H1 (cell line): ENCODE results near the gene UBE2A. TPM values are rescaled to one million over a fixed set of nuclear protein-coding genes. Genes with fewer than 3 reads are reported as not detected.

Source experiments
- ASH2L ChIP-seq: fragments of 200-600, 300-600 bp; sonication (generic); IDR thresholded peaks from one replicate; pipeline ENCODE4 v1.7.1; 2017; ENCODE audit warnings: low read length
- BCL11A ChIP-seq, 2 experiments: IDR thresholded peaks; one replicate each; pipeline ENCODE4 v1.6.1; 2011; ENCODE audit warnings: low read depth in 2 of 2, low read length in 2 of 2, mild to moderate bottlenecking in 2 of 2
- CBX5 ChIP-seq: fragments of 300-800, 300-1000 bp; sonication (generic); IDR thresholded peaks from 2 replicates; pipeline ENCODE4 v1.7.1; 2016; ENCODE audit warnings: antibody characterized with exemption, low read length, low read depth
- CBX8 ChIP-seq: fragments of 300-800, 300-1000 bp; sonication (generic); IDR thresholded peaks from 2 replicates; pipeline ENCODE4 v1.7.1; 2016; ENCODE audit warnings: low read depth, low read length, borderline replicate concordance
- CHD1 ChIP-seq: IDR thresholded peaks from 2 replicates; pipeline ENCODE4 v1.6.1; 2012; ENCODE audit warnings: low read depth, low read length, improper control_type of control experiment
- CREB1 ChIP-seq: IDR thresholded peaks from 2 replicates; pipeline ENCODE4 v1.6.1; 2012; ENCODE audit warnings: inconsistent platforms
- JUN ChIP-seq: IDR thresholded peaks from 2 replicates; pipeline ENCODE4 v1.6.1; 2011; ENCODE audit warnings: low read depth, mild to moderate bottlenecking, improper control_type of control experiment, low read length
- JUND ChIP-seq: IDR thresholded peaks from 2 replicates; pipeline ENCODE4 v1.6.1; 2011; ENCODE audit warnings: mild to moderate bottlenecking, improper control_type of control experiment, low read length
- KDM4A ChIP-seq: IDR thresholded peaks from one replicate; pipeline ENCODE4 v1.7.1; 2012; ENCODE audit warnings: low read depth, mild to moderate bottlenecking, moderate library complexity, low read length, inconsistent platforms; ENCODE audit not compliant: severe bottlenecking
- MAFK ChIP-seq: IDR thresholded peaks from 2 replicates; pipeline ENCODE4 v1.6.1; 2012; ENCODE audit warnings: low read depth, mild to moderate bottlenecking, improper control_type of control experiment, low read length
- POU5F1 ChIP-seq: IDR thresholded peaks from 2 replicates; pipeline ENCODE4 v1.6.1; 2011; ENCODE audit warnings: low read depth, mild to moderate bottlenecking, low read length, moderate library complexity
- RFX5 ChIP-seq: IDR thresholded peaks from 2 replicates; pipeline ENCODE4 v1.6.1; 2011; ENCODE audit warnings: low read depth, low read length, improper control_type of control experiment, borderline replicate concordance
- SP2 ChIP-seq: IDR thresholded peaks from 2 replicates; pipeline ENCODE4 v1.6.1; 2012; ENCODE audit warnings: mild to moderate bottlenecking, low read length, inconsistent platforms
- SUZ12 ChIP-seq: fragments of 200-600 bp; sonication (generic); IDR thresholded peaks from 2 replicates; pipeline ENCODE4 v1.6.1; 2012; ENCODE audit warnings: mild to moderate bottlenecking, inconsistent platforms, low read length, moderate library complexity, mixed read lengths
- TAF1 ChIP-seq: IDR thresholded peaks from 2 replicates; pipeline ENCODE4 v1.6.1; 2011; ENCODE audit warnings: mild to moderate bottlenecking, low read depth, low read length
- TCF12 ChIP-seq: IDR thresholded peaks from 2 replicates; pipeline ENCODE4 v1.6.1; 2011; ENCODE audit warnings: low read depth, mild to moderate bottlenecking, low read length
- YY1 ChIP-seq: IDR thresholded peaks from 2 replicates; pipeline ENCODE4 v1.6.1; 2011; ENCODE audit warnings: low read depth, mild to moderate bottlenecking, low read length
- polyA plus RNA-seq, 7 experiments: library from polyadenylated mRNA; depleted of rRNA in 3 of 7; stranded (reverse) in 5 of 7; unstranded in 2 of 7; fragments of >200 nt in 5 of 7; fragments of 200-250 nt in 2 of 7; gene quantifications; 1 replicate in 5 of 7; 2 replicates in 1 of 7; 4 replicates in 1 of 7; pipeline versions ENCODE4 v1.2.1 to v1.2.3, GENCODE V29; 2011 to 2013; ENCODE audit warnings: missing spikeins in 2 of 7, mixed read lengths in 2 of 7
- total RNA-seq: library from RNA; stranded (reverse); fragmentation: NEBNext Ultra II Directional; extraction: Animal tissue kit (Norgen Biotek cat#: 25700); gene quantifications from 2 replicates; pipeline ENCODE4 v1.2.1, GENCODE V29; 2021
- TF ChIP-seq, protein P1 (sequence below): IDR thresholded peaks from 2 replicates; pipeline ENCODE4 v1.6.1; 2012; ENCODE audit warnings: inconsistent platforms
- TF ChIP-seq, protein P2 (sequence below): IDR thresholded peaks from 2 replicates; pipeline ENCODE4 v1.6.1; 2012; ENCODE audit warnings: inconsistent platforms
- TF ChIP-seq, protein P3 (sequence below): IDR thresholded peaks from 2 replicates; pipeline ENCODE4 v1.6.1; 2011; ENCODE audit warnings: low read length, improper control_type of control experiment
- TF ChIP-seq, protein P4 (sequence below), 3 experiments: IDR thresholded peaks; 1 replicate in 2 of 3; 2 replicates in 1 of 3; pipeline versions ENCODE4 v1.5.1 to v1.6.1; 2011; ENCODE audit warnings: low read length in 3 of 3, mild to moderate bottlenecking in 3 of 3, inconsistent platforms in 2 of 3, low read depth in 1 of 3, moderate library complexity in 1 of 3; ENCODE audit not compliant: insufficient read depth in 1 of 3; ENCODE audit errors: control extremely low read depth in 1 of 3

UBE2A gene
- total and polyA plus RNA-seq, 2 of the 8 experiments (the other 6 are each of a cell fraction or from before 2014, with no cell fraction given) = 24.8 to 43.9 TPM

DNA sequence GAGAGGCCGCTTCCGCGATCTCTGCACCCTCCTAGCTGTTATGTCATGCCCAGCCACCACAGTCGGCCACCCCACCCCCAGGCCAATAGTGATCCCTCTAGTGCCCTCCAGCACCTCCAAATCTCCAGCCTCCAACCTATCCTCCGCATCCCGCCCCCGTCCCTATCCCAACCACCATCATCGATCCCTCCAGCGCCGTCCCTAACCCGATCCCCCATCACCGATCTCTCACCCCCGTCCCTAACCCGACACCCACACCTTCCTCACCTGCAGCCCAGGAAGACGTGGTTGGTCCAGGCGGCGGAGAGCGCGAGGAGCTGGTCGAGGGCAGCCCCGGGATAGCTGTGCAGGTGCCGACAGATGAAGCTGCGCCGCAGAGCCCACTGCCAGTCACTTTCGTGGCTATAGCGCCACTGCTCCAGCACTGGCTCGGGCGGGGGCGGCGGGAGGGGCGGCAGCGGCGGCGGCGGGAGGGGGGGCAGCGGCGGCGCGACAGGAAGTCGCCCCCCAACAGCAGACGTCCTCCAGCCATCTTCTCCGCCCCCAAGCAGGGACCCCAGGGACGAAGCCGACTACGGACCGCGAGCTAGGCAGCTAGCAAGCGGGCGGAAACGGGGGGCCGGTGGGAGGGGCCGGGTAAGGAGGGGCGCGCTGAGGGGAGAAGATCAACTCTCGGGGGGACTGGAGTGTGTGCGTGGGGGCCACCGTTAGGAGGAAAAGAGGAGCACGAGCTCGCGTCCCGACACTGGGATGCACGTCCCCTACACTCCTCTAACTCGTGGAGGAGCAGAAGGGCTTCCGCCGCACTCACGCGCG is 31.3 kb downstream of the UBE2A start (continued):
- TF ChIP-seq SP2 (no peak), YY1 (no peak), ASH2L (no peak), JUN (no peak), KDM4A (no peak), CBX8 (no peak), TAF1 (0 out of 2 replicates have a peak, but pooled peaks have one; percentile 36), CHD1 (no peak), CBX5 (no peak), RFX5 (no peak), MAFK (no peak), SUZ12 (no peak), TCF12 (0 out of 2 replicates have a peak, but pooled peaks have one; percentile 62), CREB1 (no peak), BCL11A (IDR thresholded peaks at IDR 0.05; ENCODE audit: low read depth in 2 of 2, low read length in 2 of 2) (no peak), POU5F1 (no peak), JUND (no peak)
- TF ChIP-seq, protein P1, sequence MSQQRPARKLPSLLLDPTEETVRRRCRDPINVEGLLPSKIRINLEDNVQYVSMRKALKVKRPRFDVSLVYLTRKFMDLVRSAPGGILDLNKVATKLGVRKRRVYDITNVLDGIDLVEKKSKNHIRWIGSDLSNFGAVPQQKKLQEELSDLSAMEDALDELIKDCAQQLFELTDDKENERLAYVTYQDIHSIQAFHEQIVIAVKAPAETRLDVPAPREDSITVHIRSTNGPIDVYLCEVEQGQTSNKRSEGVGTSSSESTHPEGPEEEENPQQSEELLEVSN = peak; percentile 52; the same call in 1 of the 2 replicates
- TF ChIP-seq, protein P2, sequence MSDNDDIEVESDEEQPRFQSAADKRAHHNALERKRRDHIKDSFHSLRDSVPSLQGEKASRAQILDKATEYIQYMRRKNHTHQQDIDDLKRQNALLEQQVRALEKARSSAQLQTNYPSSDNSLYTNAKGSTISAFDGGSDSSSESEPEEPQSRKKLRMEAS = peak; percentile 74
- TF ChIP-seq, protein P3, sequence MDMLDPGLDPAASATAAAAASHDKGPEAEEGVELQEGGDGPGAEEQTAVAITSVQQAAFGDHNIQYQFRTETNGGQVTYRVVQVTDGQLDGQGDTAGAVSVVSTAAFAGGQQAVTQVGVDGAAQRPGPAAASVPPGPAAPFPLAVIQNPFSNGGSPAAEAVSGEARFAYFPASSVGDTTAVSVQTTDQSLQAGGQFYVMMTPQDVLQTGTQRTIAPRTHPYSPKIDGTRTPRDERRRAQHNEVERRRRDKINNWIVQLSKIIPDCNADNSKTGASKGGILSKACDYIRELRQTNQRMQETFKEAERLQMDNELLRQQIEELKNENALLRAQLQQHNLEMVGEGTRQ = no peak
- TF ChIP-seq, protein P4, sequence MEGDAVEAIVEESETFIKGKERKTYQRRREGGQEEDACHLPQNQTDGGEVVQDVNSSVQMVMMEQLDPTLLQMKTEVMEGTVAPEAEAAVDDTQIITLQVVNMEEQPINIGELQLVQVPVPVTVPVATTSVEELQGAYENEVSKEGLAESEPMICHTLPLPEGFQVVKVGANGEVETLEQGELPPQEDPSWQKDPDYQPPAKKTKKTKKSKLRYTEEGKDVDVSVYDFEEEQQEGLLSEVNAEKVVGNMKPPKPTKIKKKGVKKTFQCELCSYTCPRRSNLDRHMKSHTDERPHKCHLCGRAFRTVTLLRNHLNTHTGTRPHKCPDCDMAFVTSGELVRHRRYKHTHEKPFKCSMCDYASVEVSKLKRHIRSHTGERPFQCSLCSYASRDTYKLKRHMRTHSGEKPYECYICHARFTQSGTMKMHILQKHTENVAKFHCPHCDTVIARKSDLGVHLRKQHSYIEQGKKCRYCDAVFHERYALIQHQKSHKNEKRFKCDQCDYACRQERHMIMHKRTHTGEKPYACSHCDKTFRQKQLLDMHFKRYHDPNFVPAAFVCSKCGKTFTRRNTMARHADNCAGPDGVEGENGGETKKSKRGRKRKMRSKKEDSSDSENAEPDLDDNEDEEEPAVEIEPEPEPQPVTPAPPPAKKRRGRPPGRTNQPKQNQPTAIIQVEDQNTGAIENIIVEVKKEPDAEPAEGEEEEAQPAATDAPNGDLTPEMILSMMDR (IDR thresholded peaks at IDR 0.05; ENCODE audit: control extremely low read depth in 1 of 3, insufficient read depth in 1 of 3, low read depth in 1 of 3, low read length in 3 of 3) = no peak
